Breast epithelium (tissue), 4 donors: ENCODE measurements around the gene PTPRN2. TPM values are rescaled to one million over a fixed set of nuclear protein-coding genes. Genes with fewer than 3 reads are reported as not detected.

ENCODE experiments used
- DNase-seq, 2 donors: peaks; one replicate each; pipeline ENCODE4 v3.0.0-alpha.2; 2019; ENCODE audit warnings: low spot score in 2 of 2
- H3K27ac ChIP-seq, 2 donors: fragments of 200-600 bp; sonication (generic) in 1 of 2; one replicate each; pipeline ENCODE4 v1.5.1; 2016 to 2019; ENCODE audit warnings: mild to moderate bottlenecking in 1 of 2
- H3K27me3 ChIP-seq, 2 donors: fragments of 200-600 bp; sonication (generic) in 1 of 2; one replicate each; pipeline versions ENCODE4 v1.5.1 to v1.6.0; 2017 to 2019; ENCODE audit warnings: control low read depth in 1 of 2, mild to moderate bottlenecking in 1 of 2
- H3K36me3 ChIP-seq: fragments of 200-600 bp; one replicate; pipeline ENCODE4 v1.5.1; 2019
- H3K4me1 ChIP-seq, 2 donors: fragments of 200-600 bp; sonication (generic); one replicate each; pipeline ENCODE4 v1.5.1; 2016 to 2019; ENCODE audit warnings: control low read depth in 1 of 2
- H3K4me3 ChIP-seq, 3 donors: fragments of 200-600 bp; sonication (generic); 1 replicate in 2 of 3; 2 replicates in 1 of 3; pipeline ENCODE4 v1.5.1; 2016 to 2019; ENCODE audit warnings: mild to moderate bottlenecking in 3 of 3, moderate library complexity in 2 of 3
- H3K9me3 ChIP-seq, 2 donors: fragments of 200-600 bp; sonication (generic) in 1 of 2; one replicate each; pipeline ENCODE4 v1.5.1; 2016 to 2019; ENCODE audit warnings: control low read depth in 1 of 2
- CTCF ChIP-seq, 3 donors: fragments of 450-650 bp; IDR thresholded peaks; one replicate each; pipeline ENCODE4 v1.5.1; 2016 to 2017; ENCODE audit warnings: antibody characterized with exemption in 3 of 3, mild to moderate bottlenecking in 3 of 3, moderate library complexity in 3 of 3
- POLR2A ChIP-seq: fragments of 450-650 bp; IDR thresholded peaks from one replicate; pipeline ENCODE4 v1.6.1; 2016; ENCODE audit warnings: antibody characterized with exemption, mild to moderate bottlenecking, moderate library complexity
- POLR2AphosphoS5 ChIP-seq, 3 donors: sonication (generic); formaldehyde crosslinking; IDR thresholded peaks; one replicate each; pipeline ENCODE4 v1.6.1; 2017; ENCODE audit warnings: antibody characterized with exemption in 3 of 3
- intact Hi-C: fragments of 100-400 bp; cut with DNase I; formaldehyde crosslinking; loops from one replicate; pipeline ENCODE4 v1.15.1; 2023; ENCODE audit warnings: low total_unique reads
- total RNA-seq, 3 donors: library from RNA; depleted of rRNA; stranded (reverse); fragments of >200 nt; gene quantifications; one replicate each; pipeline ENCODE4 v1.1.0, GENCODE V29; 2016

Gene PTPRN2
- total RNA-seq, 3 donors from 2014 or later = 1.6 to 2.2 (median 2.2) TPM

- H3K27ac ChIP-seq = no peak overlapping the region
- peaks cover 0 to 21% of the 10 kb centered on the region in 2 donors for H3K27me3 ChIP-seq
- H3K4me1 ChIP-seq = no peaks in the 10 kb centered on the region
- peaks cover 3 to 11% of the 10 kb centered on the region in 2 donors for H3K9me3 ChIP-seq
- no peaks in the 10 kb centered on the region for H3K36me3 ChIP-seq
- TF ChIP-seq CTCF (IDR thresholded peaks at IDR 0.05) (no peak), POLR2AphosphoS5 (IDR thresholded peaks at IDR 0.05) (no peak), POLR2A (no peak)
- no peak overlapping the region for H3K4me3 ChIP-seq
- intact Hi-C loops = no loop called here
- DNase-seq = no peak
Measured at GRCh38 chr7:158484801-158485531, 102.7 kb downstream of the PTPRN2 start.

GRCh38 chr7:158482480-158482879 lies 105.1 kb downstream of the PTPRN2 start:
- H3K27ac ChIP-seq = no peak overlapping the region
- H3K4me3 ChIP-seq = no peak overlapping the region
- no peak for DNase-seq
- H3K9me3 ChIP-seq = peaks cover 0 to 11% of the 10 kb centered on the region in 2 donors
- H3K4me1 ChIP-seq = no peaks in the 10 kb centered on the region
- H3K27me3 ChIP-seq = peaks cover 0 to 4% of the 10 kb centered on the region in 2 donors
- intact Hi-C loops = no loop called here
- no peak for TF ChIP-seq CTCF (IDR thresholded peaks at IDR 0.05)
- no peak for TF ChIP-seq POLR2AphosphoS5 (IDR thresholded peaks at IDR 0.05)
- TF ChIP-seq POLR2A = no peak
- no peaks in the 10 kb centered on the region for H3K36me3 ChIP-seq

GRCh38 chr7:158479664-158480025 lies 108.0 kb downstream of the PTPRN2 start:
- Histone ChIP-seq H3K9me3 (peaks cover 0 to 11% of the 10 kb centered on the region in 2 donors), H3K27me3 (peaks cover 0 to 13% of the 10 kb centered on the region in 2 donors), H3K27ac (no peak overlapping the region), H3K36me3 (no peaks in the 10 kb centered on the region), H3K4me1 (no peaks in the 10 kb centered on the region), H3K4me3 (no peak overlapping the region)
- intact Hi-C loops = no loop called here
- no peak for TF ChIP-seq POLR2AphosphoS5 (IDR thresholded peaks at IDR 0.05)
- no peak for TF ChIP-seq POLR2A
- no peak for TF ChIP-seq CTCF (IDR thresholded peaks at IDR 0.05)
- no peak for DNase-seq

GRCh38 chr7:158479021-158479663 lies 108.5 kb downstream of the PTPRN2 start:
- DNase-seq = no peak
- no peak overlapping the region for H3K4me3 ChIP-seq
- H3K9me3 ChIP-seq = peaks cover 0 to 11% of the 10 kb centered on the region in 2 donors
- no peak overlapping the region for H3K27ac ChIP-seq
- H3K36me3 ChIP-seq = no peaks in the 10 kb centered on the region
- no peak for TF ChIP-seq POLR2A
- TF ChIP-seq POLR2AphosphoS5 (IDR thresholded peaks at IDR 0.05) = no peak
- no peak for TF ChIP-seq CTCF (IDR thresholded peaks at IDR 0.05)
- H3K27me3 ChIP-seq = peaks cover 0 to 13% of the 10 kb centered on the region in 2 donors
- H3K4me1 ChIP-seq = no peaks in the 10 kb centered on the region
- intact Hi-C loops = no loop called here

- no peak overlapping the region for H3K4me3 ChIP-seq
- peaks cover 0 to 11% of the 10 kb centered on the region in 2 donors for H3K9me3 ChIP-seq
- no peak for DNase-seq
- peaks cover 0 to 13% of the 10 kb centered on the region in 2 donors for H3K27me3 ChIP-seq
- H3K27ac ChIP-seq = no peak overlapping the region
- no peaks in the 10 kb centered on the region for H3K4me1 ChIP-seq
- TF ChIP-seq POLR2AphosphoS5 (IDR thresholded peaks at IDR 0.05) = no peak
- no peak for TF ChIP-seq CTCF (IDR thresholded peaks at IDR 0.05)
- no peak for TF ChIP-seq POLR2A
- no peaks in the 10 kb centered on the region for H3K36me3 ChIP-seq
- intact Hi-C loops = no loop called here
Measured at GRCh38 chr7:158477866-158478265, 109.8 kb downstream of the PTPRN2 start.
